Measurements from ENCODE around the gene MARVELD1.
A peak's percentile ranks its signal among the peaks of the same experiment; 100 is the strongest.
"Not testable (repeated sequence)": the region's sequence is repeated elsewhere in the genome, so short reads cannot be mapped to it uniquely, and the experiment has no call there.

The MARVELD1 gene

DNA sequence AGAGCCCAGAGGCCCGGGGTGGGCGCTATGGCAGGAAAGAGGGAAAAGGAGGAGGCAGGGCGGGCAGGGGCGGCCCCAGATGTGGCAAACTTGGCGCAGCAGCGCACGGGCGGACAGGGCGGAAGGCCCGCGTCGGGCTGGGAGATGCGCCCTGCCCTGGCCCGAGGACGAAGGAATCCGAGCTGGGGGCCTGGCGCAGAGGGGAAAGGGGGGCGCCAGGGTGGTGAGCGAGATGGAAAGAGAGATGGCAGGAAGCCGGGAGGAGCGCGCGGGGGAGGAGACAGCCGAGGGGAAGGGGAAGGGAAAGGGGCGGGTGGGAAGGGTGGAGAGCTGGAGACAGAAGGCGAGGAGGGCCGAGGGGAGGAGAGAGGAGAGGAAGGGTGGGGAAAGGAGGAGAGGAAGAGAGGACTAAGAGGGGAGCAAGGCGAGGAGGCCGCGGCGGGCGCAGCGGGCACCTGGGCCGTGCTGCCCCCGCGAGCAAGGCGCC lies at the start of gene MARVELD1:
TSS of gene MARVELD1 (plus strand) at position 392 of the 487 bp plus-strand sequence. CDS start 147 bp downstream, outside the sequence.
- DNase-seq = no peak

DNA sequence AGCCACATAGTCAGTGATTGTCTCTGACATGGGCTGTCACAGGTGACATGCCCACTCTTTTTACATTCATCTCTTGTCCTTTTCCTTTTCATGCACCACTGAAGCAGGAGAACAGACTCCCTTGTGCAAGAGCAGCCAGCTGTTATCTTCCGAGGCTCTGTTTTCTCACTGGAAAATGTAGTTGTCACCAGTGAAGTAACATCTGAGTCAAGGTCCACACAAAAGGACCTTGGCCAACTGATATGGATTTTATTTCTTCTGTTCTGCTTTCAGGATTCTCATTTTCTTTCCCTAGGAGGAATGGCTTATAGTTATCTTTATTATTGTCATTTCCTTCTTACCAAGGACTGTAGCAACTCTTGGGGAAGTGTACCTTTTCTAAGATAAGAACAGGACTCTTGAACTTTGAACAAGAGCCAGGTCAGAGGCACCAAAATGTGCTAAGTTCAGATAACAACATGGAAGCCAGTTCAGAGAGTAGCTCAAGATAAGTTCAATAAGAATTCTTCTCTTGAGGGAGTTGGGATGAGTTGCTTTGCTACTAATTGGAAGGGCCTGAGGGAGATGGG lies 49.2 kb upstream of the MARVELD1 start:
- DNase-seq = no peak

DNA sequence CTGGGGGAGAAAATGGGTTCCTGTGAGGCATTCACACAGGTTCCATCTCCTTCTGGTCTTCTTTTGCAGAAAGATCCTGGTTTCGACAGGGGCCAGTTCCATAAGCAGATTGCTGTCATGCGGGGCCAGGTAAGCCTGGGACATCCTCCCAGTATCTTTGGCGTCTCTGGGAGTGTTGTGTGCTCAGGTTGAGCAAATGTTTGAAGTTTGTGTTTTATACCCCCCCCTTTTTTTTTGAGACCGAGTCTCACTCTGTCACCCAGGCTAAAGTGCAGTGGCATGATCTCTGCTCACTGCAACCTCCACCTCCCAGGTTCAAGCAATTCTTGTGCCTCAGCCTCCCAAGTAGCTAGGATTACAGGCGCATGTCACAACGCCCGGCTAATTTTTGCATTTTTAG lies 46.5 kb upstream of the MARVELD1 start:
- DNase-seq = no peak

GRCh38 chr10:97667463-97667862 lies 46.1 kb upstream of the MARVELD1 start:
- DNase-seq = no peak

GRCh38 chr10:97669571-97669970 lies 44.0 kb upstream of the MARVELD1 start:
- DNase-seq = no peak

- no peak for DNase-seq
Observed at GRCh38 chr10:97673736-97674525, 39.6 kb upstream of the MARVELD1 start.

- no peak for DNase-seq
Observed at GRCh38 chr10:97675222-97675621, 38.3 kb upstream of the MARVELD1 start.

GRCh38 chr10:97676770-97677581 lies 36.6 kb upstream of the MARVELD1 start:
- DNase-seq = peak; percentile 45 to 48

GRCh38 chr10:97679594-97679993 lies 33.9 kb upstream of the MARVELD1 start:
- DNase-seq = no peak

DNA sequence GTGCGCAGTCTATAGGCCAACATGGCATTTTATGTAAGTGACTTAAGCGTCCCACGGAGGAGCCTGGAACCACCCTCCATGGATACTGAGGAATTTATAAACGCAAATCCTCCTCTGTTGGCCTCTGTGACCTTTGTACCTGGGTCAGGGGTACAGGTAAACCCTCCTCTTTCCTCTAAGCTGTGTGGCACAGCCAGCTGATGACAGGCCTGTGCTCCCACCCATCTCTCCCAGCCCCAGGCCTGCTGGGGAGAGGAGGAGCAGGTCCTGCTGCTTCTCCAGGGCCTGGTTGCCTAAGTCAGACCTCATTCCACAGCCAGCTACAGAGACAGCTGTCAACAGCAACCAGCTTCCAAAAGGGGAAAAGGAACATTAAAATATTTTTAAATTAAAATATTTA lies 31.5 kb upstream of the MARVELD1 start:
- DNase-seq = no peak

DNA sequence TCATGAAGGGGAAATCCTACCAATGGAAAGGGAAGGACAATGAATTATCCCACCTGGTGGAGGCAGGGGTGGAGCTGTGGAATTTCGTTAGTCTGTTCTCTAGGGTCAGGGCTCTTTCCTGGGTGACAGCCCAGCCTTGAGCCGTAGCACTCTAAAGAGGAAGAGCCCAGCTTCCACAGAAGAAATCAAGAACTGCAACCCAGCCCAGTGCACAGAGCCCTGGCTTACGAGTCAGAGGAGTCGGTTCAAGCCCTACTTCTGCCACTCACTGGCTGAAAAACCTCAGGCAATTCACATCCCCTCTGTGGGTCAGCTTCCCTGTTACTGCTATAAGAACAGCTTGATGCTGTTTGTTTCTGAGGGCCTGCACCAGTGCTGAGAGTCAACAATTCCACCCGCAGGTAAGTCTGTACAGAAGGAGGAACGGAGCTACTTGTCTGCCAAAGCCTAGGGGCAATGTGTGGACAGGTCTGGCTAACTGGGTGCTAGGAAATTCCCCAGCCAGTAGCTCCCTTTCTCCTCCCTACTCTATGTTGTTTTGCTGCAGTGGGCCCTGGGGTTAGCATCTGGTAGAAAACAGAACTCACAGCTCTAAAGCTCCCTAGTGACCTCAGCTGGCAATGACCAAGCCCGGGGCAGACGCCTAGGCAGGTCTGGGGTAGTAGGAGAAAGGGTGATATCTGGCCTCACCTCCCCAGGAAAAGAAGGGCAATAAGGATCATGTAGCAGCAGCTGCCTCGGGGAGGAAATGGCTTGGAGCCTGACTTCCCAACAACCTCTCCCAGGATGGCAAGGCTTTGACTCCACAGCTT lies 29.8 kb upstream of the MARVELD1 start:
- DNase-seq = no peak

GRCh38 chr10:97684368-97684713 lies 29.2 kb upstream of the MARVELD1 start:
- not testable (repeated sequence) for DNase-seq

DNA sequence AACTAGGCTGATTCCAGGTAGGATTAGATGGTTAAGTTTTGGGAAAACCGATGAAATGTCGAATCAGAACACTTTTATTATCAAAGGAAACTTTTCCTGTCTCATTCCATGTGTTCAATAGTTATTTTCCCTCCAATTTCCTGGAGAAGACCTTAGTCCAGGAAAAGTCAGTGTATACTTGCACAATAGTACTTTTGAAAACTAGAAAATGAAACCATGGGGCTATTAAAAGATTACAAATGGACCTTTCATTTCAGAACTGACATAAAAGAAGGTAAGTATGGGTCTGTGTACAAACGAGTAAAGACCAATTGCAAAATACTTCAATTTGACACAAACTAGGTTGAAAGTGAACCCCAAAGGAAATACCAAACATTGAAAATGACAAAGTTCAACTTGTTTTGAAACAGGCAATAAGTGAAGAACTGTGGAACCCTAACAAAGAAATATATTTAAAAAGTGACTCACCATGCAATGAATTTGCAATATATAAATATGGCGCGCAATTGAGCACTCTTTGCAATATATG lies 28.6 kb upstream of the MARVELD1 start:
- no peak for DNase-seq

DNA sequence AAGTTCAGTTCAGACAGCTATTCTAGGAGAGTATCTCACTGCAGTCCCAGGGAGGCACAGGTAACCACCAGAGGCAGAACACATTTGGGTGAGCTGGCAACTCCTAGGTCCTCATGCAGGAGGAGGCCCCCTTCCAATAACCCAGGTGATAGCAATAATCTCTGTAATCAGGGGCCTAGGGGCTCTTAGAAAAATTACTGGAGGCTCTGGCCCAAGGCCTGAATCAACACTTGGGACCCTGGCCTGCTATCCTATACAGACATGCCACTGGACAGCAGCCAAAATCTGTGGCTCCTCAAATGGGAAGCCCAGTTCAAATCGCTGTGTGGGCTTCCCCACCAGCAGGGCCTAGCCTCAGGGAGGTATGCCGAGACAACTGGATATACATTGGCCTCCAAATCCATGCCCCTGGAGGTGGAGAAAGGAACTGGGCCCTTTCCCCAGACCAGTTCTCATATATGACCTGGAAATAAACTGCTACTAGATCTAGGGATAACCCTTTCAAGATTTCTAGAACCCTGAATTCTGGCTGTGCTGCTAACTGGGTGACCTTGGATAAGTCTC lies 28.1 kb upstream of the MARVELD1 start:
- DNase-seq = no peak

- DNase-seq = no peak
Observed at GRCh38 chr10:97686301-97686961, 27.1 kb upstream of the MARVELD1 start.

DNA sequence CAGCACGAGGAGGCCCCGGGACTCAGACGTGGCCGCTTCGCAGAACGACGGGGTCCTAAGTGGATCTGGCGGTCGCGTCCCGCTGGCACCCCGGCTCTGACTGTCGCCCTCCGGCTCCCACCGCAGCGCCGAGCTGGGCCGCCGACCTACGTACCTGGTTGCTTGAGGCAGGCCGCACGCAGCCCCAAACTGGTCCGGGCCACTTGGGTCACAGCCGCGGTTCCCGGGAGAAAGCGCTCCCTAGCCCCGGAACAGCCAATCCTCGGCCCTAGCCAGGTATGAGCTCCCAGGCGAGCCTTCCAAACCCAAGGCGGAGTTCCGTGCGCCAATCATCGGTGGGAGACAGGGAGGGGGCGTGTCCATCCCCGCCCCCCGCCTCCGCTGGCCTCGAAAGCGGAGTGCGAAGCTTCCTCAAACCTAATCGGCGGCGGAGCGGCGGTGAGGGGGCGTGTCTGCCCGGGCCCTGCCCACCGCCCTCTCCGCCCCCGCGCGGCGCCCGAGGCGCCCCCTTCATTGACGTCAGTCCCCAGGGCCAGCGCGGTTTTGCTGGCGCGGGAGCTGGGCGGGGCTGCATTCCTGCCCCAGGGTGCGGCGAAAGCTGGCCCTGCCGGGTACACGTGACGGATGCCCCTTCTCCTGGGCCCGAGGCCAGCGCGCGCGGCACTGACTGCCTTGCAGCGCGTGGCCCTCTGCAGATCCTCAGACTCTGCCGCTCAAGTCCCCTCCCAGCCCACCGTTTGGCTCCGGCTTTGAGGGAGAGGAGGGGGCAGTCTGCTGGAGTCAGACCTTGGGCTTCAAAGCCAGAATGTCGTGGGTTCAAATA lies 26.4 kb upstream of the MARVELD1 start, which contains the start of gene AVPI1:
TSS of gene AVPI1 (minus strand) at position 280 of the 823 bp plus-strand sequence. CDS start 7,336 bp downstream, outside the sequence.
- peak; percentile 95 to 96 for DNase-seq

GRCh38 chr10:97687785-97688781 lies 25.4 kb upstream of the MARVELD1 start:
- DNase-seq = no peak

- DNase-seq = no peak
Observed at GRCh38 chr10:97689559-97690020, 23.9 kb upstream of the MARVELD1 start.

GRCh38 chr10:97690133-97690532 lies 23.4 kb upstream of the MARVELD1 start:
- no peak for DNase-seq

Data from activated CD4-positive, alpha-beta T cell treated with anti-CD3 and anti-CD28 coated beads for 4 hours (primary cell).